HT1080 (cell line): ENCODE measurements around the gene TRAFD1. TPM values are rescaled to one million over a fixed set of nuclear protein-coding genes. Genes with fewer than 3 reads are reported as not detected.
"Not testable (repeated sequence)": the region's sequence is repeated elsewhere in the genome, so short reads cannot be mapped to it uniquely, and the experiment has no call there.

Experiments used
- DNase-seq: peaks from one replicate; pipeline ENCODE4 v3.0.0-alpha.2; 2015; ENCODE audit warnings: low read depth
- polyA plus RNA-seq, 2 experiments: library from polyadenylated mRNA; depleted of rRNA; stranded (reverse); fragments of >200 nt; gene quantifications; 2 replicates each; pipeline ENCODE4 v1.2.3, GENCODE V29; 2015
- total RNA-seq: library from RNA; depleted of rRNA; stranded (reverse); fragments of >200 nt; shearing (Covaris generic); gene quantifications from 2 replicates; pipeline ENCODE4 v1.2.3, GENCODE V29; 2014; rRNA removed

The TRAFD1 gene, protein sequence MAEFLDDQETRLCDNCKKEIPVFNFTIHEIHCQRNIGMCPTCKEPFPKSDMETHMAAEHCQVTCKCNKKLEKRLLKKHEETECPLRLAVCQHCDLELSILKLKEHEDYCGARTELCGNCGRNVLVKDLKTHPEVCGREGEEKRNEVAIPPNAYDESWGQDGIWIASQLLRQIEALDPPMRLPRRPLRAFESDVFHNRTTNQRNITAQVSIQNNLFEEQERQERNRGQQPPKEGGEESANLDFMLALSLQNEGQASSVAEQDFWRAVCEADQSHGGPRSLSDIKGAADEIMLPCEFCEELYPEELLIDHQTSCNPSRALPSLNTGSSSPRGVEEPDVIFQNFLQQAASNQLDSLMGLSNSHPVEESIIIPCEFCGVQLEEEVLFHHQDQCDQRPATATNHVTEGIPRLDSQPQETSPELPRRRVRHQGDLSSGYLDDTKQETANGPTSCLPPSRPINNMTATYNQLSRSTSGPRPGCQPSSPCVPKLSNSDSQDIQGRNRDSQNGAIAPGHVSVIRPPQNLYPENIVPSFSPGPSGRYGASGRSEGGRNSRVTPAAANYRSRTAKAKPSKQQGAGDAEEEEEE
- total RNA-seq: 17.1 and 20.0 TPM in 2 replicates
- 16.6 and 19.5 TPM in 2 replicates for polyA plus RNA-seq (2015; cell fraction: cytosol; rRNA removed)
- polyA plus RNA-seq (2015; cell fraction: nucleus; rRNA removed): 37.9 and 44.5 TPM in 2 replicates

GRCh38 chr12:112125250-112125999 lies at the start of gene TRAFD1:
TSS of gene TRAFD1 (plus strand) at chr12:112125560. CDS start at chr12:112130523, 4,963 bp downstream.
- DNase-seq: peak; percentile 97

GRCh38 chr12:112087055-112087850 lies 38.1 kb upstream of the TRAFD1 start:
- no peak for DNase-seq

- DNase-seq: no peak
Measured at GRCh38 chr12:112087851-112088250, 37.5 kb upstream of the TRAFD1 start.

DNA sequence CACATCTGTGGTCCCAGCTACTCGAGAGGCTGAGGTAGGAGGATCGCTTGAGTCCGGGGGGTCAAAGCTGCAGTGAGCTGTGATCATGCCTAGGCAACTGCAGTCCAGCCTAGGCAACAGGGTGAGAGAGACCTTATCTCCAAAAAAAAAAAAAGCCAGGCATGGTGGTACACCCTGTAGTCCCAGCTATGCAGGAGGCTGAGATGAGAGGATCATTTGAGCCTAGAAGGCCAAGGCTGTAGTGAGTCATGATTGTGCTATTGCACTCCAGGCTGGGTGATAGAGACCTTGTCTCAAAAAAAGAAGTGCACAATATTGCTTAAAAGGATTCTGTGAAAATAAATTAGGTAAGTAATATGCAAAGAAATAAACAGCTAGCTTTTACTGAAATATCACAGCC lies 33.8 kb upstream of the TRAFD1 start:
- no peak for DNase-seq

- DNase-seq: no peak
Measured at GRCh38 chr12:112096070-112096469, 29.3 kb upstream of the TRAFD1 start.

- peak; percentile 89 for DNase-seq
Measured at GRCh38 chr12:112096667-112097066, 28.7 kb upstream of the TRAFD1 start.

DNA sequence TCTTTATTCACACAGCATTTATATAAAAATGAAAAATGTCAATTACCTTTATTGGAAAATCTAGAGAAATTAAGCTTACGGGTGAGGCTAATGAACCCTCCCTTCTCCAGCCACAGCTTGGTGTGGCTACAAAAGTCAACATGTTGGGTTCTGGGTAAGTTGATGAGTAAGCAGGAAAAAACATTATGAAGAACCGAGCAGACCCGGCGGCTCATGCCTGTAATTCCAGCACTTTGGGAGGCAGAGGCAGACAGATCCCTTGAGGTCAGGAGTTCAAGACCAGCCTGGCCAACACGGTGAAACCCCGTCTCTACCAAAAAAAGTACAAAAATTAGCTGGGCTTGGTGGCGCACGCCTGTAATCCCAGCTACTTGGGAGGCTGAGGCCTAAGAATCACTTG lies 27.7 kb upstream of the TRAFD1 start:
- DNase-seq: peak; percentile 36

GRCh38 chr12:112100500-112100899 lies 24.9 kb upstream of the TRAFD1 start:
- not testable (repeated sequence) for DNase-seq

DNA sequence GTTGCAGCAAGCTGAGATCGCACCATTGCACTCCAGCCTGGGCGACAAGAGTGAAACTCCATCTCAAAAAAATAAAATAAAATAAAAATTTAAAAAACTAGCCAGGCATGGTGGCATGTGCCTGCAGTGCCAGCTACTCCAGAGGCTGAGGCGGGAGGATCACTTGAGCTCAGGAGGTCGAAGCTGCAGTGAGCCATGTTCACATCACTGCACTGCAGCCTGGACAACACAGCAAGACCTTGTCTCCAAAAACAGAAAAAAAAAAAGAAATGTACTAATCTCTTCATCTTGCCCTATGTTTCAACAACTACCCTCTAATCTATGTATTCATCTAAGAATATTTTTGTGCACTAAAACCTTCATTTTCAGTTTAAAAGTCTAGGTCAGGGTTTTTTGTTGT lies 23.2 kb upstream of the TRAFD1 start:
- DNase-seq: no peak

- DNase-seq: not testable (repeated sequence)
Measured at GRCh38 chr12:112102746-112103145, 22.6 kb upstream of the TRAFD1 start.

GRCh38 chr12:112103758-112104503 lies 21.4 kb upstream of the TRAFD1 start:
- DNase-seq: no peak

DNA sequence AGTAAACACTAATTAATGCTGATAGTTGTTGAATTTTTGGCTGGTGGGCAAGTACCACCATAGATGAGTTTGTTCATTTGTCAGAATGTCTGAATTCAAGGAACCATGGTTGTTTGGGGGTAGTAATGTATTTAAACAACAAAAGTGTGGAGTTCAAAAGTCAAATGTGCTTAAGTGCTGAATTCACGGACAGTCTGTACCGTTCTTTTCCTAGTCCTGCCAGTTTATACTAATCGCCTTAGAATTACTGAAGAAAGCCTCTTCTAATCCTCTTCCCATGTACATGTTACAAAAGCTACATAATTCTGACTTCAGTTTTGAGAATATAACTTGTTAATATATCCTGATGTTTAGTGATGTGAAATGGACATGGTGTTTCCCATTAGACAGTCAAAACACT lies 19.5 kb upstream of the TRAFD1 start:
- no peak for DNase-seq

DNA sequence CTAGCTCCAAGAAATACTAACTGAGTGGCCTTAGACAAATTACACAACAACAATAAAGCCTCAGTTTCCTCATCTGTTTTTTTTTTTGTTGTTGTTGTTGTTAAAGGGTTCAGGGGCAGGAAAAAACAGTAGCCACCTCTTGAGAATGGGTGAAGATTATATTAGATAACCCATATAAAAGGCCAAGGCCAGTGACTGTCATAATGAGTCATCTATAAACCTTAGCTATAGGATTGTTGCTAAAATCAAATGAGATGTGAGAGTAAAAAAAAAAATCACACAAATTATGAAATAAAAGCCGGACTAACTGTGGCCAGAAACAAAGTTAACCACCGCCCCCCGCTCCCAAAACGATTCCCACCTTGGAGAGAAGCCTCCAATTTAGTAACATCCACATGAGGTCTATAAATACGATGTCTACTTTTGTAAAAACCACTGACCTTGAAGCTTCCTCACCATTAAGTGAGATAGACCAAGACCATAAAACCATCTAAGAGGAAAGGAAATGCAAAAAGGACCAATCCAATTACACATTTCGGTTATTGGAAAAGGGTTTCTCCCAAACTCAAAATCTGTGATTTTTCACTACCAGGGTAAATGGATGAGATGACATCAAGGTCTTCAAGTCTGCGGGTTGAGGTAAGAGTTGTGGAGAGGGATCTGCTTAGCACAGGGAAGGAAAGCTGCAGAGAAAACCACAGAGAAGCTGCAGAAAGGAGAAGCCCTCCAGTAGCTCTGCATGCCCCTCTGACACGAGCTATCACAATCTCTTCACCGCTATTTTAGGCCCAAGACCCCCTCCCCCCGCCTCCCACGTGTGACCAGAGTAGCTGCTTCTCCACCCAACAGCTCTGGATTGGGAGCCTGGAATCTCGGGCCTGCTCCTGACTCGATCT lies 17.8 kb upstream of the TRAFD1 start:
- DNase-seq: peak; percentile 42

DNA sequence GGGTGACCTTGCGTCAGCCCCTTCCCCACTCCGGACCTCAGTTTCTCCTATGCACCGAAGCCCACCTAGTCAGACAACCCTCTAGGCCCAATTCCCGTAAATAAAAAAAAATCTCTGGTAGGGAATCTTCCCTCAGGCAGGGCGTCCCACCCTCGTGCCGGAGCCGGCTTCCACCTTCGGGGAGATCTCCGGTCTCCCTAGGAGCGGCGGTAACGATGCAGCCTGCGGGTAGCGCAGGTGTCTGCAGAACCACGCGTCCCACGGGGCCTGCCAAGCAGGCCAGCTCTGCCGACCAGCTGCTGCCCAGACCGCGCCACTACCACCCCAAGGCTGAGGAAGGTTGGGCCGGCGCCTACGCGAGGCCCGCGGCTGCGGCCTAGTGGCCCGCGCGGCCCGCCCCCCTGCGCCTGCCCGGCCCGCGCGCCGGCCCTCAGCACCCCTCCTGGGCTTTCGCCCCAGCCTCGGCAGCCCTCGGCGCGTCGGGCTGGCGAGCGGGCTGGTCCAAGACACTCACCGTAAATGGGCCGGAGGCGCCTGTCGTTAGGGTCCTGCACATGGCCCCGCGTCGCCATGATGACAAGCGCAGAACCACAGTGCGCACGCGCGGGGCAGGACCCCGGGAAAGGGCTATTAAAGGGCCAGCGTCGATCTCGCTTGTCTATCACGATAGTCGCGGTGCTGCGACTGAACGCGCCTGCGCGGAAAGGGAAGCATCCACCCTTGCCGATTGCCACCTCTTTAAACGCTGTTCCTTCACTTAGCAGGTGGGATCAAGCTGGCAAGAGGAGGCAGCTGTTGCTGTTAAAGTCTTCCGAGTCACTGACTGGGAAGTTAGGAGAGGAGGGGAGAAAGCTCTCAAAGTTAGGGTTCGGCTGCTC lies 16.9 kb upstream of the TRAFD1 start, which contains the start of gene NAA25:
Gene NAA25 (minus strand): TSS at position 582 of the 878 bp plus-strand sequence. CDS start 10 bp downstream, at position 572.
- peak; percentile 74 for DNase-seq

- DNase-seq: not testable (repeated sequence)
Measured at GRCh38 chr12:112110787-112111662, 14.3 kb upstream of the TRAFD1 start.

- no peak for DNase-seq
Measured at GRCh38 chr12:112111931-112112330, 13.4 kb upstream of the TRAFD1 start.
